ENCODE data around the gene PIANP.

The PIANP gene

DNA sequence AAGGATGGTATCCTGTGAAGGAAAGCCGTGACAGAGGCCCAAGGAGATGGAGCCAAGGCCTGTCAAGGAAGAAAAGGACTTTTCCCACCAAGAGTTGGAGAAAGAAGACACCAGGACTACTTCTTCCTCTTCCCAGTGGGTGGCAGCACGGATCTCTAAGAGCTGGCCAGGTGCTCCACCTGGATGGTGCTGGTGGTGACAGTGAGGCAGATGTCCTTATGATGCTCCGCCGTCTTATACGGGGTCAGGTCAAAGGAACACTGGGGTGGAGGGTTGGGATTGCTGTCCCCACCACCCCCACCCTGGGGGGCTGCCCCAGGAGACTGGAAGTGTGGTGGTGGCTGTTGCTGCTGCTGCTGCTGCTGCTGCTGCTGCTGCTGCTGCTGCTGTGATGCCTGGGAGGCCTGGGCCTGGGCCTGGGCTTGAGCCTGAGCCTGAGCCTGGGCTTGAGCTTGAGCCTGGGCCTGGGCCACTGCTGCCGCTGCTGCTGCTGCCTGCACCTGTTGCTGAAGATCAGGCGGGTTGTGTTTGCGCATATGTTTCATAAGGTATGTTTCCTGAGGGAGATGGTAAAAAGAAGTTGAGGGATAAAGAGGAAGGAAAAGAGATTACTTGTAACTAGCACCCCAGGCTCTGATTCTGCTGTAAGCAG lies 32.9 kb downstream of the PIANP start:
- H3K4me3 ChIP-seq (ENCODE audit: low read depth, low read length): no peak overlapping the region
- TF ChIP-seq, protein P1, sequence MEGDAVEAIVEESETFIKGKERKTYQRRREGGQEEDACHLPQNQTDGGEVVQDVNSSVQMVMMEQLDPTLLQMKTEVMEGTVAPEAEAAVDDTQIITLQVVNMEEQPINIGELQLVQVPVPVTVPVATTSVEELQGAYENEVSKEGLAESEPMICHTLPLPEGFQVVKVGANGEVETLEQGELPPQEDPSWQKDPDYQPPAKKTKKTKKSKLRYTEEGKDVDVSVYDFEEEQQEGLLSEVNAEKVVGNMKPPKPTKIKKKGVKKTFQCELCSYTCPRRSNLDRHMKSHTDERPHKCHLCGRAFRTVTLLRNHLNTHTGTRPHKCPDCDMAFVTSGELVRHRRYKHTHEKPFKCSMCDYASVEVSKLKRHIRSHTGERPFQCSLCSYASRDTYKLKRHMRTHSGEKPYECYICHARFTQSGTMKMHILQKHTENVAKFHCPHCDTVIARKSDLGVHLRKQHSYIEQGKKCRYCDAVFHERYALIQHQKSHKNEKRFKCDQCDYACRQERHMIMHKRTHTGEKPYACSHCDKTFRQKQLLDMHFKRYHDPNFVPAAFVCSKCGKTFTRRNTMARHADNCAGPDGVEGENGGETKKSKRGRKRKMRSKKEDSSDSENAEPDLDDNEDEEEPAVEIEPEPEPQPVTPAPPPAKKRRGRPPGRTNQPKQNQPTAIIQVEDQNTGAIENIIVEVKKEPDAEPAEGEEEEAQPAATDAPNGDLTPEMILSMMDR (IDR thresholded peaks at IDR 0.05; ENCODE audit: low read depth, low read length): no peak
- no peak for DNase-seq (ENCODE audit: low read depth, low spot score)
- in situ Hi-C loops (cut with HindIII; ENCODE audit: low sequenced_read_pairs): no loop called here

DNA sequence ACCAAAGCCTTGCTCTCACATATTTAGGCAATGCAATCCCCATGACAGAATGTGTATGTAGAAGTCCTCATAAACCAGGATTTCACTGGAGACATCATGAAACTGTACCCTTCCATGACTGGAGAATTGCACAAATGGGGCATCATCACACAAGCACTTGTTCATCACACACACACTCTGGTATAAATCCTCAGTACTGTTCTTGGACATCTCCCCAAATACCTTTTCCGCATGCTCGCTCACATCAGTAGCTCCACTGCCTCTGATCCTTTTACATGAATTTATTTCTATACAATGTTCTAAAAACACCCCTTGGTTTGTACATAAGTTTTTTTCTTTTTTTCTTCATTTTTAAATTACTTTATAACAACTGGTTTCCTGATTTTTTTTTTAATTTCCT lies 34.4 kb downstream of the PIANP start:
- TF ChIP-seq, protein P1 (IDR thresholded peaks at IDR 0.05; ENCODE audit: low read depth, low read length): no peak
- no peak overlapping the region for H3K4me3 ChIP-seq (ENCODE audit: low read depth, low read length)
- peak; percentile 16 for DNase-seq (ENCODE audit: low read depth, low spot score)
- in situ Hi-C loops (cut with HindIII; ENCODE audit: low sequenced_read_pairs): no loop called here

DNA sequence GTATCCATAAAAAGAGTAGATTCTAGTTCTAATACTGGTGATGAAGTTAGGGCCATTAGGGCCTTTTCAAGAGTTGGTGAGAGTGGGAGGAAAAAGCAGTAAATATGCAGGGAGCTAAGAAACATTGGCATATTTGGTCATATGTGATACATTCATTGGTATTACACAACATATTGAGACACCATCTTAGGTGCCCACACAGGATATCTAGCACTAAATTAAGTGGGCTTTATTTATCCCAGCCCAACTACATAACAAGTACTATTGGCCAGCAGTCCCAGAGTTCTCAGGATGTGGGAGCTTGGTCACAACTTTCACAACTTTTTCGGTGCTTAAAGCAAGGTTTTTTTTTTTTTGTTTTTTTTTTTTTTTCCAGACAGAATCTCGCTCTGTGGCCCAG lies 35.7 kb downstream of the PIANP start:
- no peak overlapping the region for H3K4me3 ChIP-seq (ENCODE audit: low read depth, low read length)
- in situ Hi-C loops (cut with HindIII; ENCODE audit: low sequenced_read_pairs): no loop called here
- TF ChIP-seq, protein P1 (IDR thresholded peaks at IDR 0.05; ENCODE audit: low read depth, low read length): no peak
- DNase-seq (ENCODE audit: low read depth, low spot score): no peak

DNA sequence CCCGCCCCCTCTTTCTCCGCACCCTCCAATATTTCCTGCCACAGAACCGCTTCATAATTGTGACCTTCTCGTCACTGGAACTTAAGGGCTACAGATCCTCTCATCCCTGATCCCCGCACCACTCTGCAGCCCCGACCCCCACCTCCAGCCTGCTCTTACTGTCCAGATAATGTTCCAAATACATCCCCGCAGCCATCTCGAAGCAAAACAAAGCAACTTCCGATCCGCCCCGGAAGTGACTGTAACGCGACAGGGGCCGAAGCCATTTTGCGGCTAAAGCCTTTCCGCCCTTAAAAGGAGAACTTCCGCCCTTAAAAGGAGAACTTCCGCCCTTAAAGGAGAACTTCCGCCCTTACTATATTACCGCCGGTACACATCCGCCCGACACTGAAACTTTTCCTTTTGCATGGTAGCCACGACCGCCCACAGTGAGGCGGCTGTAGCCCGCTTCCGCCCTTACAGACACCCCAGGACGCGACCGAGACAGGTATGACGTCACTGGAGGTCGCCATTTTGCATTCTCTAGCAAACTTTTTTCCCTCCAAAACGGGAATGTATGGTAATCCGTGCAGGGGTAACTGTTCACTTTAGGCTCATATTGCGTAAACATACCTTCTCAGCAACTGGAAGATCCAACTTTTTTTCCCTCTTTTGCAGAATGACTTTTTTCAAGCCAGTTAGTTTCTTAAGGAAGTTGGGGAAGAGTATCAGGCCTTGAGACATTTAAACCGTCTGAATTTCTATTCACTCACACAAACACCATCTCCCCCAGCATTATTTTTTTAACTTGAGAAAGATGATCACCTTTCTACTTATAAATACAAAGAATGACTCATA lies 37.5 kb downstream of the PIANP start, which contains the start of gene ING4:
Gene ING4, minus strand, starts transcription at position 214 of the 837 bp plus-strand sequence. Its CDS starts 18 bp downstream, at position 196.
- peak; percentile 100 for DNase-seq (ENCODE audit: low read depth, low spot score)
- in situ Hi-C loops (cut with HindIII; ENCODE audit: low sequenced_read_pairs): no loop called here
- H3K4me3 ChIP-seq (ENCODE audit: low read depth, low read length): peak within 1 kb of the TSS; percentile 96
- TF ChIP-seq, protein P1 (IDR thresholded peaks at IDR 0.05; ENCODE audit: low read depth, low read length): no peak

DNA sequence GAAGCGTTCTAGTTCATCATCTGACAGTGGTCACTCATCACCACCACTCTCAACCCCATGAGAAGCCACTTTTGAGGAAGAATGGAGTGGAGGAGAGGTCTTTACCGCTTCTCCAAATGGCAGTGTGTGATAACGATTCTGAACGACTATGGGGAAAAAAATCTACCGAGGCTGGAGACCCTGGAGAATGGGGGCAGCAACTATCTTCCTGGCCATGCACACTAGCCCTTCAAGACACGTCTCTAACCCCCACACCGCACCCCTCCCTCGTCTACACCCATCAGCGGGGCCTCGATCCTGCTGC lies 38.1 kb downstream of the PIANP start:
- H3K4me3 ChIP-seq (ENCODE audit: low read depth, low read length): peak overlapping the region; percentile 96
- in situ Hi-C loops (cut with HindIII; ENCODE audit: low sequenced_read_pairs): no loop called here
- TF ChIP-seq, protein P1 (IDR thresholded peaks at IDR 0.05; ENCODE audit: low read depth, low read length): no peak
- no peak for DNase-seq (ENCODE audit: low read depth, low spot score)

DNA sequence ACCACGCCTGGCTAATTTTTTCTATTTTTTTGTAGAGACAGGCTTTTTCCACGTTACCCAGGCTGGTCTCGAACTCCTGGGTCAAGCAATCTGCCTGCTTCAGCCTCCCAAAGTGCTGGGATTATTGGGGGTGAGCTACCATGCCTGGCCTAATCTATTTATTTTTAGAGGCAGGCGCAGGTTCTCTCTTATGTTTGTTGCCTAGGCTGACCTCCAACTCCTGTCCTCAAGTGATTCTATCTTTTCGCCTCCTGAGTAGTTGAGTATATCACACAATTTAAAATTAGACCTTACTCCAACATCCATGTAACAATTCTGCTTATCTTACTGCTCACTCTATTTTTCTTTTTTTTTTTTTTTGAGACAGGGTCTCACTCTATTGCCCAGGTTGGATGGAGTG lies 46.6 kb downstream of the PIANP start:
- H3K4me3 ChIP-seq (ENCODE audit: low read depth, low read length): no peak overlapping the region
- DNase-seq (ENCODE audit: low read depth, low spot score): no peak
- in situ Hi-C loops (cut with HindIII; ENCODE audit: low sequenced_read_pairs): no loop called here
- TF ChIP-seq, protein P1 (IDR thresholded peaks at IDR 0.05; ENCODE audit: low read depth, low read length): no peak
